ENCODE results near the gene TMOD2. TPM values are rescaled to one million over a fixed set of nuclear protein-coding genes. Genes with fewer than 3 reads are reported as not detected.
A peak's percentile ranks its signal among the peaks of the same experiment; 100 is the strongest.

Gene TMOD2
- total RNA-seq, 1 experiment from 2014 or later, result 4.3 TPM

GRCh38 chr15:51848811-51849210 is 97.4 kb downstream of the TMOD2 start:
- no peak for DNase-seq (ENCODE audit: low read depth in 1 of 2, low spot score in 2 of 2)
- Histone ChIP-seq H3K27ac (no peak overlapping the region), H3K27me3 (replicated peaks) (no peaks in the 10 kb centered on the region), H3K9me3 (replicated peaks) (no peaks in the 10 kb centered on the region), H3K4me3 (no peak overlapping the region), H3K36me3 (no peaks in the 10 kb centered on the region), H3K4me1 (replicated peaks) (peaks cover 42% of the 10 kb centered on the region)

- H3K4me1 ChIP-seq (replicated peaks), result peaks cover 33% of the 10 kb centered on the region
- no peaks in the 10 kb centered on the region for H3K9me3 ChIP-seq (replicated peaks)
- H3K27ac ChIP-seq, result no peak overlapping the region
- DNase-seq (ENCODE audit: low read depth in 1 of 2, low spot score in 2 of 2), result no peak
- H3K36me3 ChIP-seq, result no peaks in the 10 kb centered on the region
- H3K4me3 ChIP-seq, result no peak overlapping the region
- no peaks in the 10 kb centered on the region for H3K27me3 ChIP-seq (replicated peaks)
Measured at GRCh38 chr15:51849860-51850259, 98.5 kb downstream of the TMOD2 start.

GRCh38 chr15:51853998-51854397 is 102.6 kb downstream of the TMOD2 start:
- H3K36me3 ChIP-seq, result peaks cover 2% of the 10 kb centered on the region; the same call in 1 of the 2 replicates
- no peaks in the 10 kb centered on the region for H3K27me3 ChIP-seq (replicated peaks)
- no peaks in the 10 kb centered on the region for H3K9me3 ChIP-seq (replicated peaks)
- peaks cover 27% of the 10 kb centered on the region for H3K4me1 ChIP-seq (replicated peaks)
- H3K4me3 ChIP-seq, result no peak overlapping the region
- no peak overlapping the region for H3K27ac ChIP-seq
- DNase-seq (ENCODE audit: low read depth in 1 of 2, low spot score in 2 of 2), result no peak

GRCh38 chr15:51855612-51856011 is 104.2 kb downstream of the TMOD2 start:
- Histone ChIP-seq H3K4me1 (replicated peaks) (peaks cover 27% of the 10 kb centered on the region), H3K27ac (no peak overlapping the region), H3K27me3 (replicated peaks) (no peaks in the 10 kb centered on the region), H3K9me3 (replicated peaks) (no peaks in the 10 kb centered on the region), H3K36me3 (peaks cover 11% of the 10 kb centered on the region), H3K4me3 (no peak overlapping the region)
- no peak for DNase-seq (ENCODE audit: low read depth in 1 of 2, low spot score in 2 of 2)

GRCh38 chr15:51856714-51857380 is 105.5 kb downstream of the TMOD2 start:
- H3K4me3 ChIP-seq, result peak overlapping the region; percentile 0; the same call in 1 of the 2 replicates
- H3K9me3 ChIP-seq (replicated peaks), result no peaks in the 10 kb centered on the region
- DNase-seq (ENCODE audit: low read depth in 1 of 2, low spot score in 2 of 2), result peak in 1 of 2 experiments; percentile 73
- H3K27me3 ChIP-seq (replicated peaks), result no peaks in the 10 kb centered on the region
- H3K36me3 ChIP-seq, result peaks cover 15% of the 10 kb centered on the region
- H3K4me1 ChIP-seq (replicated peaks), result peaks cover 27% of the 10 kb centered on the region
- H3K27ac ChIP-seq, result peak overlapping the region; percentile 65

- no peaks in the 10 kb centered on the region for H3K27me3 ChIP-seq (replicated peaks)
- DNase-seq (ENCODE audit: low read depth in 1 of 2, low spot score in 2 of 2), result no peak
- H3K9me3 ChIP-seq (replicated peaks), result no peaks in the 10 kb centered on the region
- peaks cover 47% of the 10 kb centered on the region for H3K36me3 ChIP-seq
- peaks cover 38% of the 10 kb centered on the region for H3K4me1 ChIP-seq (replicated peaks)
- no peak overlapping the region for H3K4me3 ChIP-seq
- H3K27ac ChIP-seq, result no peak overlapping the region
Measured at GRCh38 chr15:51861557-51862359, 110.4 kb downstream of the TMOD2 start.

GRCh38 chr15:51863131-51863530 is 111.7 kb downstream of the TMOD2 start:
- Histone ChIP-seq H3K9me3 (replicated peaks) (no peaks in the 10 kb centered on the region), H3K36me3 (peaks cover 56% of the 10 kb centered on the region), H3K27me3 (replicated peaks) (no peaks in the 10 kb centered on the region), H3K27ac (no peak overlapping the region), H3K4me3 (no peak overlapping the region), H3K4me1 (replicated peaks) (peaks cover 44% of the 10 kb centered on the region)
- DNase-seq (ENCODE audit: low read depth in 1 of 2, low spot score in 2 of 2), result no peak

GRCh38 chr15:51864408-51865056 is 113.1 kb downstream of the TMOD2 start:
- peak in 1 of 2 experiments; percentile 31 for DNase-seq (ENCODE audit: low read depth in 1 of 2, low spot score in 2 of 2)
- Histone ChIP-seq H3K9me3 (replicated peaks) (no peaks in the 10 kb centered on the region), H3K36me3 (peaks cover 60% of the 10 kb centered on the region), H3K4me1 (replicated peaks) (peaks cover 56% of the 10 kb centered on the region), H3K27me3 (replicated peaks) (no peaks in the 10 kb centered on the region), H3K27ac (no peak overlapping the region), H3K4me3 (no peak overlapping the region)

- H3K27me3 ChIP-seq (replicated peaks), result no peaks in the 10 kb centered on the region
- no peak overlapping the region for H3K4me3 ChIP-seq
- no peak for DNase-seq (ENCODE audit: low read depth in 1 of 2, low spot score in 2 of 2)
- H3K36me3 ChIP-seq, result peaks cover 62% of the 10 kb centered on the region
- H3K27ac ChIP-seq, result 0 out of 2 replicates have a peak overlapping the region, but pooled peaks have one; percentile 4
- H3K9me3 ChIP-seq (replicated peaks), result no peaks in the 10 kb centered on the region
- H3K4me1 ChIP-seq (replicated peaks), result peaks cover 56% of the 10 kb centered on the region
Measured at GRCh38 chr15:51865317-51865716, 113.9 kb downstream of the TMOD2 start.

Other genes starting within 250 kb of the TMOD2 start
- 26.4 and 31.2 TPM in 2 replicates for gene DMXL2, start 128.8 kb upstream of the TMOD2 start, total RNA-seq (2014; rRNA removed; shearing (Covaris generic))
- not detected in 2 replicates for gene SCG3, start 70.1 kb upstream of the TMOD2 start, total RNA-seq (2014; rRNA removed; shearing (Covaris generic))
- 11.2 and 11.5 TPM in 2 replicates for gene LYSMD2, start 13.9 kb upstream of the TMOD2 start, total RNA-seq (2014; rRNA removed; shearing (Covaris generic))
- gene TMOD3, start 78.1 kb downstream of the TMOD2 start, total RNA-seq (2014; rRNA removed; shearing (Covaris generic)), result 41.1 and 71.4 TPM in 2 replicates
- gene LEO1, start 220.2 kb downstream of the TMOD2 start, total RNA-seq (2014; rRNA removed; shearing (Covaris generic)), result 47.7 and 51.6 TPM in 2 replicates